MCF 10A (cell line): ENCODE measurements around the gene UCK1. TPM values are rescaled to one million over a fixed set of nuclear protein-coding genes. Genes with fewer than 3 reads are reported as not detected.
A peak's percentile ranks its signal among the peaks of the same experiment; 100 is the strongest.

Source experiments
- BruUV-seq: library from RNA; stranded (reverse); fragments of 400-500 nt; replicated peaks from 2 replicates; lab custom pipeline; 2021; lab: Mats Ljungman, UMichigan
- CTCF ChIA-PET: fragments of 300-600 bp; sonication (Branson Sonifier 250); formaldehyde crosslinking; extraction: SDS; loops from one replicate; lab custom pipeline; 2021; ENCODE audit warnings: antibody characterized with exemption, inconsistent platforms; lab: Yijun Ruan, JAX
- POLR2A ChIA-PET: fragments of 300-600, 350-650 bp; sonication (Branson Sonifier 250); formaldehyde crosslinking; extraction: SDS; loops from one replicate; lab custom pipeline; 2020; ENCODE audit warnings: antibody characterized with exemption, inconsistent platforms; lab: Yijun Ruan, JAX
- DNase-seq: peaks from one replicate; pipeline ENCODE4 v3.0.0-alpha.2; 2018; ENCODE audit not compliant: unreplicated experiment
- H3K27ac Mint-ChIP-seq: one replicate; pipeline ENCODE4 v1.8.0; 2022; ENCODE audit warnings: mild to moderate bottlenecking, low read depth, mixed read lengths; ENCODE audit not compliant: unreplicated experiment
- H3K27me3 Mint-ChIP-seq: one replicate; pipeline ENCODE4 v1.8.0; 2022; ENCODE audit warnings: mixed read lengths; ENCODE audit not compliant: insufficient read depth, unreplicated experiment
- H3K36me3 Mint-ChIP-seq: one replicate; pipeline ENCODE4 v1.8.0; 2022; ENCODE audit warnings: mild to moderate bottlenecking, moderate library complexity, mixed read lengths; ENCODE audit not compliant: insufficient read depth, unreplicated experiment
- H3K4me1 Mint-ChIP-seq: one replicate; pipeline ENCODE4 v1.8.0; 2022; ENCODE audit warnings: mixed read lengths; ENCODE audit not compliant: insufficient read depth, unreplicated experiment
- H3K4me3 Mint-ChIP-seq: one replicate; pipeline ENCODE4 v1.8.0; 2022; ENCODE audit warnings: mild to moderate bottlenecking, moderate library complexity, mixed read lengths; ENCODE audit not compliant: unreplicated experiment
- H3K9me3 Mint-ChIP-seq: one replicate; pipeline ENCODE4 v1.8.0; 2022; ENCODE audit warnings: mixed read lengths; ENCODE audit not compliant: unreplicated experiment
- CTCF ChIP-seq: fragments of 200-600 bp; IDR thresholded peaks from one replicate; pipeline ENCODE4 v1.8.0; 2022; ENCODE audit warnings: antibody characterized with exemption, mild to moderate bottlenecking; ENCODE audit not compliant: unreplicated experiment
- intact Hi-C: fragments of 100-400 bp; cut with micrococcal nuclease; formaldehyde crosslinking; loops from 2 replicates; pipeline ENCODE4 v1.14.1; 2022
- total RNA-seq: library from RNA; stranded (reverse); gene quantifications from 2 replicates; pipeline ENCODE4 v1.2.3, GENCODE V29; 2022

The UCK1 gene
- total RNA-seq, 1 experiment from 2014 or later, result 20.0 TPM

GRCh38 chr9:131566158-131566557, 35.1 kb upstream of the UCK1 start:
- POLR2A ChIA-PET, result no interaction called here
- no TSS peak for BruUV-seq
- Mint-ChIP-seq H3K27me3 (no peaks in the 10 kb centered on the region), H3K36me3 (peaks cover 13% of the 10 kb centered on the region), H3K4me1 (no peaks in the 10 kb centered on the region), H3K9me3 (no peaks in the 10 kb centered on the region), H3K4me3 (no peak overlapping the region), H3K27ac (no peak overlapping the region)
- no peak for DNase-seq
- CTCF ChIA-PET, result interaction anchor here (0.6 to 0.7 kb wide), 2 partner anchors 140 to 708 kb away, joined by 3 to 4 read pairs; no protein-coding TSS in a partner anchor
- intact Hi-C loops, result no loop called here
- TF ChIP-seq CTCF, result no peak

GRCh38 chr9:131565369-131565768, 34.3 kb upstream of the UCK1 start:
- Mint-ChIP-seq H3K4me1 (no peaks in the 10 kb centered on the region), H3K36me3 (peaks cover 13% of the 10 kb centered on the region), H3K27me3 (no peaks in the 10 kb centered on the region), H3K27ac (no peak overlapping the region), H3K4me3 (no peak overlapping the region), H3K9me3 (no peaks in the 10 kb centered on the region)
- DNase-seq, result no peak
- ChIA-PET CTCF (no interaction called here), POLR2A (no interaction called here)
- BruUV-seq, result no TSS peak
- TF ChIP-seq CTCF, result no peak
- intact Hi-C loops, result no loop called here

- POLR2A ChIA-PET, result interaction anchor here (0.6 kb wide), 1 partner anchor 713 kb away, joined by 3 read pairs; no protein-coding TSS in a partner anchor
- intact Hi-C loops, result no loop called here
- DNase-seq, result peak; percentile 19
- Mint-ChIP-seq H3K36me3 (no peaks in the 10 kb centered on the region), H3K27ac (no peak overlapping the region), H3K4me3 (no peak overlapping the region), H3K27me3 (no peaks in the 10 kb centered on the region), H3K9me3 (no peaks in the 10 kb centered on the region), H3K4me1 (no peaks in the 10 kb centered on the region)
- no TSS peak for BruUV-seq
- CTCF ChIA-PET, result interaction anchor here (0.7 kb wide), 1 partner anchor 55 kb away, joined by 3 read pairs; no protein-coding TSS in a partner anchor
- no peak for TF ChIP-seq CTCF
Observed at GRCh38 chr9:131562032-131562959, 31.2 kb upstream of the UCK1 start.

- Mint-ChIP-seq H3K4me1 (no peaks in the 10 kb centered on the region), H3K4me3 (no peak overlapping the region), H3K27me3 (no peaks in the 10 kb centered on the region), H3K9me3 (no peaks in the 10 kb centered on the region), H3K27ac (no peak overlapping the region), H3K36me3 (no peaks in the 10 kb centered on the region)
- DNase-seq, result no peak
- ChIA-PET POLR2A (interaction anchor here (1.0 kb wide), 1 partner anchor 16 kb away, joined by 3 read pairs; no protein-coding TSS in a partner anchor), CTCF (interaction anchor here (0.5 kb wide), 1 partner anchor 318 kb away, joined by 3 read pairs; no protein-coding TSS in a partner anchor)
- TF ChIP-seq CTCF, result no peak
- no TSS peak for BruUV-seq
- intact Hi-C loops, result no loop called here
Observed at GRCh38 chr9:131559421-131560000, 28.4 kb upstream of the UCK1 start.
